ENCODE results near the gene FKBP1C.

- TF ChIP-seq YY1 (IDR thresholded peaks at IDR 0.05; ENCODE audit: insufficient read depth, insufficient read length) (no peak), ZNF274 (IDR thresholded peaks at IDR 0.05; ENCODE audit: low read depth, low read length) (no peak), SUZ12 (IDR thresholded peaks at IDR 0.05; ENCODE audit: extremely low read depth, insufficient read depth, insufficient read length) (no peak)
These were observed 25.1 kb downstream of the FKBP1C start for GRCh38 chr6:63236398-63236817.

All from NT2/D1 (cell line).